HEK293 (cell line): ENCODE measurements around the gene NTSR1.

Experiments used
- CTCF ChIA-PET: fragments of 350-600 bp; formaldehyde crosslinking; extraction: SDS; loops from one replicate; lab custom pipeline; 2021; ENCODE audit warnings: antibody characterized with exemption; lab: Yijun Ruan, JAX
- POLR2A ChIA-PET: fragments of 300-600 bp; formaldehyde crosslinking; extraction: SDS; loops from one replicate; lab custom pipeline; 2020; ENCODE audit warnings: antibody characterized with exemption, inconsistent platforms; lab: Yijun Ruan, JAX
- H3K27ac ChIP-seq: fragments of 200-500 bp; sonication (Bioruptor generic); 2 replicates; pipeline ENCODE4 v1.5.1; 2014; ENCODE audit warnings: low read depth, low read length, control low read depth, inconsistent platforms; ENCODE audit errors: extremely low read depth
- H3K36me3 ChIP-seq, 2 experiments: fragments of 200-500 bp in 1 of 2; sonication (Bioruptor generic) in 1 of 2; 1 replicate in 1 of 2; 2 replicates in 1 of 2; pipeline ENCODE4 v1.5.1; 2014 to 2017; ENCODE audit warnings: inconsistent platforms in 2 of 2, low read length in 2 of 2; ENCODE audit not compliant: control insufficient read depth in 2 of 2, insufficient read depth in 1 of 2
- H3K4me1 ChIP-seq: fragments of 200-500 bp; sonication (Bioruptor generic); 2 replicates; pipeline ENCODE4 v1.5.1; 2014; ENCODE audit warnings: mild to moderate bottlenecking, low read length, inconsistent platforms; ENCODE audit not compliant: control insufficient read depth, insufficient read depth
- H3K4me3 ChIP-seq: 2 replicates; pipeline ENCODE4 v1.5.1; 2011; ENCODE audit warnings: low read depth, mild to moderate bottlenecking, control low read depth, low read length, moderate library complexity
- H3K9me3 ChIP-seq: fragments of 200-500 bp; sonication (Bioruptor generic); 2 replicates; pipeline ENCODE4 v1.5.1; 2014; ENCODE audit warnings: low read depth, low read length, inconsistent platforms; ENCODE audit not compliant: control insufficient read depth, insufficient read depth
- IKZF3 ChIP-seq: fragments of 450-650 bp; IDR thresholded peaks from 2 replicates; pipeline ENCODE4 v1.5.0; 2018; ENCODE audit warnings: missing biosample characterization, mild to moderate bottlenecking, missing genetic modification characterization, moderate library complexity
- PRDM1 ChIP-seq: fragments of 450-650 bp; formaldehyde crosslinking; IDR thresholded peaks from 2 replicates; pipeline ENCODE4; 2016; ENCODE audit warnings: missing biosample characterization, missing genetic modification characterization
- SALL2 ChIP-seq: fragments of 450-650 bp; formaldehyde crosslinking; IDR thresholded peaks from 2 replicates; pipeline ENCODE4 v1.5.0; 2017; ENCODE audit warnings: missing biosample characterization, mild to moderate bottlenecking, missing genetic modification characterization, borderline replicate concordance
- SETDB1 ChIP-seq: IDR thresholded peaks from one replicate; pipeline ENCODE4 v1.6.1; 2017; ENCODE audit warnings: mild to moderate bottlenecking, low read length, moderate library complexity, mixed read lengths; ENCODE audit not compliant: insufficient read length
- ZNF202 ChIP-seq: fragments of 450-650 bp; formaldehyde crosslinking; IDR thresholded peaks from 2 replicates; pipeline ENCODE4 v1.5.1; 2016; ENCODE audit warnings: missing biosample characterization, missing genetic modification characterization, borderline replicate concordance
- ZNF404 ChIP-seq: fragments of 450-650 bp; formaldehyde crosslinking; IDR thresholded peaks from 2 replicates; pipeline ENCODE4 v1.5.1; 2017; ENCODE audit warnings: missing biosample characterization, missing genetic modification characterization
- TF ChIP-seq, protein P1 (sequence below): fragments of 450-650 bp; formaldehyde crosslinking; IDR thresholded peaks from 2 replicates; pipeline ENCODE4 v1.5.1; 2016; ENCODE audit warnings: missing biosample characterization, missing genetic modification characterization
- TF ChIP-seq, protein P2 (sequence below): fragments of 450-650 bp; formaldehyde crosslinking; IDR thresholded peaks from 2 replicates; pipeline ENCODE4 v1.5.1; 2016; ENCODE audit warnings: missing biosample characterization, missing genetic modification characterization
- TF ChIP-seq, protein P3 (sequence below): sonication (generic); formaldehyde crosslinking; IDR thresholded peaks from 2 replicates; pipeline ENCODE4 v1.8.1; 2022; ENCODE audit warnings: mild to moderate bottlenecking, moderate library complexity, missing genetic modification reagents
- TF ChIP-seq, protein P4 (sequence below): fragments of 450-650 bp; formaldehyde crosslinking; IDR thresholded peaks from 2 replicates; pipeline ENCODE4 v1.5.1; 2016; ENCODE audit warnings: missing biosample characterization, missing genetic modification characterization
- TF ChIP-seq, protein P5 (sequence below): fragments of 450-650 bp; formaldehyde crosslinking; IDR thresholded peaks from 2 replicates; pipeline ENCODE4 v1.5.1; 2016; ENCODE audit warnings: missing biosample characterization, missing genetic modification characterization
- TF ChIP-seq, protein P6 (sequence below): fragments of 450-650 bp; formaldehyde crosslinking; IDR thresholded peaks from 2 replicates; pipeline ENCODE4 v1.5.1; 2017; ENCODE audit warnings: missing biosample characterization, missing genetic modification characterization
- TF ChIP-seq, protein P7 (sequence below): fragments of 450-650 bp; formaldehyde crosslinking; IDR thresholded peaks from 2 replicates; pipeline ENCODE4 v1.5.1; 2016; ENCODE audit warnings: missing biosample characterization, missing genetic modification characterization

Gene NTSR1

DNA sequence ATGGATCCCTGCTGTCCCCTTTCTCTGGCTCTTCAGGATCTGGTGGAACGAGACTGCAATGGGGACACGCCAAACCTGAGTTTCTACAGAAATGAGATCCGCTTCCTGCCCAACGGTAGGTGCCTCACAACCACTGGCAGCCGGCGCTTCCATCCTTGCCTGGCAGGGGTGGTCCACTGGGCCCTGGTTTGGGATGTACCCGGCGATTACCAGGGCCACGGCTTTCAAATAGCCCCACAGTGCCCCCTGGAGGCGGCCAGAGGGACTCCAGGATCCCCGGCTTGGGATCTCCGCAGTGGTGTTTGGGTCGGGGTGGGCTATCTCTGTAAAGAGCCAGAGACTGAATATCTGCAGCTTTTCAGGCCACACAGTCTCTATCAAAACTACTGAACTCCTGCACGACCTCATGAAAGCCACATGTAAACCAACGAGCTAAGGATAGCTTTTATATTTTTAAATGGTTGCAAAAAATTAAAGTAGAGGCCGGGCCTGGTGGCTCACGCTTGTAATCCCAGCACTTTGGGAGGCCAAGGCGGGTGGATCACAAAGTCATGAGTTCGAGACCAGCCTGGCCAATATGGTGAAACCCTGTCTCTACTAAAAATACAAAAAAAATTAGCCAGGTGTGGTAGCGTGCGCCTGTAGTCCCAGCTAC is 99.7 kb downstream of the NTSR1 start (continued):
- TF ChIP-seq, protein P1, sequence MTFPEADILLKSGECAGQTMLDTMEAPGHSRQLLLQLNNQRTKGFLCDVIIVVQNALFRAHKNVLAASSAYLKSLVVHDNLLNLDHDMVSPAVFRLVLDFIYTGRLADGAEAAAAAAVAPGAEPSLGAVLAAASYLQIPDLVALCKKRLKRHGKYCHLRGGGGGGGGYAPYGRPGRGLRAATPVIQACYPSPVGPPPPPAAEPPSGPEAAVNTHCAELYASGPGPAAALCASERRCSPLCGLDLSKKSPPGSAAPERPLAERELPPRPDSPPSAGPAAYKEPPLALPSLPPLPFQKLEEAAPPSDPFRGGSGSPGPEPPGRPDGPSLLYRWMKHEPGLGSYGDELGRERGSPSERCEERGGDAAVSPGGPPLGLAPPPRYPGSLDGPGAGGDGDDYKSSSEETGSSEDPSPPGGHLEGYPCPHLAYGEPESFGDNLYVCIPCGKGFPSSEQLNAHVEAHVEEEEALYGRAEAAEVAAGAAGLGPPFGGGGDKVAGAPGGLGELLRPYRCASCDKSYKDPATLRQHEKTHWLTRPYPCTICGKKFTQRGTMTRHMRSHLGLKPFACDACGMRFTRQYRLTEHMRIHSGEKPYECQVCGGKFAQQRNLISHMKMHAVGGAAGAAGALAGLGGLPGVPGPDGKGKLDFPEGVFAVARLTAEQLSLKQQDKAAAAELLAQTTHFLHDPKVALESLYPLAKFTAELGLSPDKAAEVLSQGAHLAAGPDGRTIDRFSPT, result 0 out of 2 replicates have a peak, but pooled peaks have one; percentile 30
- TF ChIP-seq, protein P2, sequence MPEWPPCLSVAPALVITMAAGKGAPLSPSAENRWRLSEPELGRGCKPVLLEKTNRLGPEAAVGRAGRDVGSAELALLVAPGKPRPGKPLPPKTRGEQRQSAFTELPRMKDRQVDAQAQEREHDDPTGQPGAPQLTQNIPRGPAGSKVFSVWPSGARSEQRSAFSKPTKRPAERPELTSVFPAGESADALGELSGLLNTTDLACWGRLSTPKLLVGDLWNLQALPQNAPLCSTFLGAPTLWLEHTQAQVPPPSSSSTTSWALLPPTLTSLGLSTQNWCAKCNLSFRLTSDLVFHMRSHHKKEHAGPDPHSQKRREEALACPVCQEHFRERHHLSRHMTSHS (tag by site-specific recombination), result no peak
- 0 out of 2 replicates have a peak, but pooled peaks have one; percentile 20 for TF ChIP-seq IKZF3 (tag by site-specific recombination)
- TF ChIP-seq, protein P3, sequence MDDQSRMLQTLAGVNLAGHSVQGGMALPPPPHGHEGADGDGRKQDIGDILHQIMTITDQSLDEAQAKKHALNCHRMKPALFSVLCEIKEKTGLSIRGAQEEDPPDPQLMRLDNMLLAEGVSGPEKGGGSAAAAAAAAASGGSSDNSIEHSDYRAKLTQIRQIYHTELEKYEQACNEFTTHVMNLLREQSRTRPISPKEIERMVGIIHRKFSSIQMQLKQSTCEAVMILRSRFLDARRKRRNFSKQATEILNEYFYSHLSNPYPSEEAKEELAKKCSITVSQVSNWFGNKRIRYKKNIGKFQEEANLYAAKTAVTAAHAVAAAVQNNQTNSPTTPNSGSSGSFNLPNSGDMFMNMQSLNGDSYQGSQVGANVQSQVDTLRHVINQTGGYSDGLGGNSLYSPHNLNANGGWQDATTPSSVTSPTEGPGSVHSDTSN (CRISPR knock-in tag), result no peak
- TF ChIP-seq ZNF404, result no peak
- no peak for TF ChIP-seq SALL2
- TF ChIP-seq, protein P4, sequence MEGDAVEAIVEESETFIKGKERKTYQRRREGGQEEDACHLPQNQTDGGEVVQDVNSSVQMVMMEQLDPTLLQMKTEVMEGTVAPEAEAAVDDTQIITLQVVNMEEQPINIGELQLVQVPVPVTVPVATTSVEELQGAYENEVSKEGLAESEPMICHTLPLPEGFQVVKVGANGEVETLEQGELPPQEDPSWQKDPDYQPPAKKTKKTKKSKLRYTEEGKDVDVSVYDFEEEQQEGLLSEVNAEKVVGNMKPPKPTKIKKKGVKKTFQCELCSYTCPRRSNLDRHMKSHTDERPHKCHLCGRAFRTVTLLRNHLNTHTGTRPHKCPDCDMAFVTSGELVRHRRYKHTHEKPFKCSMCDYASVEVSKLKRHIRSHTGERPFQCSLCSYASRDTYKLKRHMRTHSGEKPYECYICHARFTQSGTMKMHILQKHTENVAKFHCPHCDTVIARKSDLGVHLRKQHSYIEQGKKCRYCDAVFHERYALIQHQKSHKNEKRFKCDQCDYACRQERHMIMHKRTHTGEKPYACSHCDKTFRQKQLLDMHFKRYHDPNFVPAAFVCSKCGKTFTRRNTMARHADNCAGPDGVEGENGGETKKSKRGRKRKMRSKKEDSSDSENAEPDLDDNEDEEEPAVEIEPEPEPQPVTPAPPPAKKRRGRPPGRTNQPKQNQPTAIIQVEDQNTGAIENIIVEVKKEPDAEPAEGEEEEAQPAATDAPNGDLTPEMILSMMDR (tag by site-specific recombination), result peak; percentile 65
- TF ChIP-seq, protein P5, sequence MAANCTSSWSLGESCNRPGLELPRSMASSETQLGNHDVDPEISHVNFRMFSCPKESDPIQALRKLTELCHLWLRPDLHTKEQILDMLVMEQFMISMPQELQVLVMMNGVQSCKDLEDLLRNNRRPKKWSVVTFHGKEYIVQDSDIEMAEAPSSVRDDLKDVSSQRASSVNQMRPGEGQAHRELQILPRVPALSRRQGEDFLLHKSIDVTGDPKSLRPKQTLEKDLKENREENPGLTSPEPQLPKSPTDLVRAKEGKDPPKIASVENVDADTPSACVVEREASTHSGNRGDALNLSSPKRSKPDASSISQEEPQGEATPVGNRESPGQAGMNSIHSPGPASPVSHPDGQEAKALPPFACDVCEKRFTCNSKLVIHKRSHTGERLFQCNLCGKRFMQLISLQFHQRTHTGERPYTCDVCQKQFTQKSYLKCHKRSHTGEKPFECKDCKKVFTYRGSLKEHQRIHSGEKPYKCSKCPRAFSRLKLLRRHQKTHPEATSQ (tag by site-specific recombination), result no peak
- no peak for TF ChIP-seq SETDB1
- TF ChIP-seq ZNF202 (tag by site-specific recombination), result no peak

DNA sequence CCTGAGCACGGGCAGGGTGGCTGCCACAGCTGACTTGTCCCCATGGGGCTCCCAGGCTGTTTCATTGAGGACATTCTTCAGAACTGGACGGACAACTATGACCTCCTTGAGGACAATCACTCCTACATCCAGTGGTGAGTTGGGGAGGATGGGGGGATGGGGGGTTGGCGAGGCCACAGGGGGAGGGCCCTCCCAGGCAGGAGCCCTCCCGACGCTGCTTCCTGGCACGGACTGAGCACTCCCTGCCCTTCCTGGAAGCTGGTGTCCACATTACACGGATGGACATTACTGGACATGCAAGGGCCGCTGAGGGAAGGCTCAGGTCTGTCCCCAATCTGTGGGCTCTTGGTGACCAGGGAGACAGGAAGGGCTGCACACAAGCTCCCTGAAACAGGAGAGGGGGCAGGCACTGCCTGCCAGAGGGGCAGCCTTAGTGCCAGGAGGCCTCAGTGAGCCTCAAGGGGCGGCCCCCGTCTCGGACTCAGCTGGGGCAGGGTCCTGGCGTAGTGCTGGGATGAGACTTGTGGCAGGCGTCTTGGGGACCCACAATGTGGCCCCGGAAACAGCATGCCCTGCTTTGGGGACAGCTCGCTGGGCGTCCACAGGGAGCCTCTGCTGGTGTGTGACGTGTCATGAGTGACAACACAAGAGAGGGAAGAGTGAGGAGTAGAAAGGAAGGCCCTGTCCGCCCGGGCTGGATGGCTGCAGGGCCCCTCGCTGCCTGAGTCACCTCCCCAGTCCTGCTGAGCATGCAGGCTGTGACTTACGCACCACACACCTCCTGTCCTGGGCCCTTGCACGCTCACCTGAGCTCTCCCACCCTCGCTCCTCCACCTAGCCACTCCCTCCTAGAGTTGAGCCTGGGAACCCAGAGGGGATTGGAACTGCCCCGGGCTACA is 101.1 kb downstream of the NTSR1 start:
- POLR2A ChIA-PET, result no interaction called here
- Histone ChIP-seq H3K27ac (no peak overlapping the region), H3K36me3 (peaks cover 4 to 68% of the 10 kb centered on the region in 2 experiments; a peak in 2 of 3 replicates), H3K4me3 (no peak overlapping the region), H3K9me3 (no peaks in the 10 kb centered on the region)
- CTCF ChIA-PET, result interaction anchor here (1.2 to 2.8 kb wide), 6 partner anchors 10 to 141 kb away, joined by 3 to 17 read pairs (median 12); no protein-coding TSS in a partner anchor
- TF ChIP-seq PRDM1 (tag by site-specific recombination), result no peak
- TF ChIP-seq, protein P6, sequence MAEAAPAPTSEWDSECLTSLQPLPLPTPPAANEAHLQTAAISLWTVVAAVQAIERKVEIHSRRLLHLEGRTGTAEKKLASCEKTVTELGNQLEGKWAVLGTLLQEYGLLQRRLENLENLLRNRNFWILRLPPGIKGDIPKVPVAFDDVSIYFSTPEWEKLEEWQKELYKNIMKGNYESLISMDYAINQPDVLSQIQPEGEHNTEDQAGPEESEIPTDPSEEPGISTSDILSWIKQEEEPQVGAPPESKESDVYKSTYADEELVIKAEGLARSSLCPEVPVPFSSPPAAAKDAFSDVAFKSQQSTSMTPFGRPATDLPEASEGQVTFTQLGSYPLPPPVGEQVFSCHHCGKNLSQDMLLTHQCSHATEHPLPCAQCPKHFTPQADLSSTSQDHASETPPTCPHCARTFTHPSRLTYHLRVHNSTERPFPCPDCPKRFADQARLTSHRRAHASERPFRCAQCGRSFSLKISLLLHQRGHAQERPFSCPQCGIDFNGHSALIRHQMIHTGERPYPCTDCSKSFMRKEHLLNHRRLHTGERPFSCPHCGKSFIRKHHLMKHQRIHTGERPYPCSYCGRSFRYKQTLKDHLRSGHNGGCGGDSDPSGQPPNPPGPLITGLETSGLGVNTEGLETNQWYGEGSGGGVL (tag by site-specific recombination), result no peak
- TF ChIP-seq, protein P7, sequence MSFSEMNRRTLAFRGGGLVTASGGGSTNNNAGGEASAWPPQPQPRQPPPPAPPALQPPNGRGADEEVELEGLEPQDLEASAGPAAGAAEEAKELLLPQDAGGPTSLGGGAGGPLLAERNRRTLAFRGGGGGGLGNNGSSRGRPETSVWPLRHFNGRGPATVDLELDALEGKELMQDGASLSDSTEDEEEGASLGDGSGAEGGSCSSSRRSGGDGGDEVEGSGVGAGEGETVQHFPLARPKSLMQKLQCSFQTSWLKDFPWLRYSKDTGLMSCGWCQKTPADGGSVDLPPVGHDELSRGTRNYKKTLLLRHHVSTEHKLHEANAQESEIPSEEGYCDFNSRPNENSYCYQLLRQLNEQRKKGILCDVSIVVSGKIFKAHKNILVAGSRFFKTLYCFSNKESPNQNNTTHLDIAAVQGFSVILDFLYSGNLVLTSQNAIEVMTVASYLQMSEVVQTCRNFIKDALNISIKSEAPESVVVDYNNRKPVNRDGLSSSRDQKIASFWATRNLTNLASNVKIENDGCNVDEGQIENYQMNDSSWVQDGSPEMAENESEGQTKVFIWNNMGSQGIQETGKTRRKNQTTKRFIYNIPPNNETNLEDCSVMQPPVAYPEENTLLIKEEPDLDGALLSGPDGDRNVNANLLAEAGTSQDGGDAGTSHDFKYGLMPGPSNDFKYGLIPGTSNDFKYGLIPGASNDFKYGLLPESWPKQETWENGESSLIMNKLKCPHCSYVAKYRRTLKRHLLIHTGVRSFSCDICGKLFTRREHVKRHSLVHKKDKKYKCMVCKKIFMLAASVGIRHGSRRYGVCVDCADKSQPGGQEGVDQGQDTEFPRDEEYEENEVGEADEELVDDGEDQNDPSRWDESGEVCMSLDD (tag by site-specific recombination), result no peak
- TF ChIP-seq, all 188 proteins: peak for 0
- H3K4me1 ChIP-seq, result no peaks in the 10 kb centered on the region
